H9 (cell line): ENCODE results near the gene RUNX1. TPM values are rescaled to one million over a fixed set of nuclear protein-coding genes. Genes with fewer than 3 reads are reported as not detected.

Source experiments
- DNase-seq: peaks from one replicate; pipeline ENCODE4 v3.0.0-alpha.2; 2017
- H2AFZ ChIP-seq: one replicate; pipeline ENCODE4 v1.6.1; 2013; ENCODE audit warnings: mild to moderate bottlenecking, low read length, control low read depth, moderate library complexity
- H2AK5ac ChIP-seq: 2 replicates; pipeline ENCODE4 v1.6.1; 2013; ENCODE audit warnings: low read length, control low read depth, mixed read lengths; ENCODE audit not compliant: insufficient read length
- H2BK120ac ChIP-seq: one replicate; pipeline ENCODE4 v1.6.1; 2013; ENCODE audit warnings: low read depth, mild to moderate bottlenecking, low read length, control low read depth, inconsistent platforms; ENCODE audit not compliant: poor library complexity, severe bottlenecking
- H2BK12ac ChIP-seq: 2 replicates; pipeline ENCODE4 v1.6.1; 2013; ENCODE audit warnings: low read length, control low read depth, mixed read lengths, low read depth; ENCODE audit not compliant: insufficient read length
- H2BK15ac ChIP-seq: 2 replicates; pipeline ENCODE4 v1.6.1; 2013; ENCODE audit warnings: low read depth, low read length, control low read depth
- H2BK20ac ChIP-seq: one replicate; pipeline ENCODE4 v1.6.1; 2013; ENCODE audit warnings: low read depth, mild to moderate bottlenecking, low read length, control low read depth, inconsistent platforms; ENCODE audit not compliant: poor library complexity, severe bottlenecking
- H2BK5ac ChIP-seq: 2 replicates; pipeline ENCODE4 v1.6.1; 2013; ENCODE audit warnings: low read length, control low read depth, mixed read lengths; ENCODE audit not compliant: insufficient read length
- H3K14ac ChIP-seq: 2 replicates; pipeline ENCODE4 v1.6.1; 2013; ENCODE audit warnings: low read length, control low read depth; ENCODE audit not compliant: insufficient read depth
- H3K18ac ChIP-seq: 2 replicates; pipeline ENCODE4 v1.6.1; 2013; ENCODE audit warnings: low read depth, mild to moderate bottlenecking, mixed read lengths, low read length, control low read depth; ENCODE audit not compliant: insufficient read length
- H3K23ac ChIP-seq: 2 replicates; pipeline ENCODE4 v1.6.1; 2013; ENCODE audit warnings: low read length, control low read depth, mixed read lengths, low read depth; ENCODE audit not compliant: insufficient read length
- H3K23me2 ChIP-seq: 2 replicates; pipeline ENCODE4 v1.6.1; 2013; ENCODE audit warnings: low read depth, mild to moderate bottlenecking, mixed read lengths, low read length, control low read depth; ENCODE audit not compliant: insufficient read length, poor library complexity, severe bottlenecking
- H3K27ac ChIP-seq: 2 replicates; pipeline ENCODE4 v1.5.1; 2013; ENCODE audit warnings: low read length, control low read depth, mixed read lengths, low read depth; ENCODE audit not compliant: insufficient read length
- H3K27me3 ChIP-seq: 2 replicates; pipeline ENCODE4 v1.6.1; 2013; ENCODE audit warnings: low read length, control low read depth, inconsistent platforms; ENCODE audit not compliant: insufficient read depth
- H3K4ac ChIP-seq: 2 replicates; pipeline ENCODE4 v1.6.1; 2013; ENCODE audit warnings: low read depth, mild to moderate bottlenecking, control low read depth, inconsistent platforms, low read length, moderate library complexity
- H3K4me1 ChIP-seq: 2 replicates; pipeline ENCODE4 v1.6.1; 2013; ENCODE audit warnings: low read length, control low read depth, inconsistent platforms; ENCODE audit not compliant: insufficient read depth
- H3K4me2 ChIP-seq: 2 replicates; pipeline ENCODE4 v1.6.1; 2013; ENCODE audit warnings: low read length, control low read depth, mixed read lengths; ENCODE audit not compliant: insufficient read length, insufficient read depth
- H3K56ac ChIP-seq: 2 replicates; pipeline ENCODE4 v1.6.1; 2013; ENCODE audit warnings: low read depth, mild to moderate bottlenecking, mixed read lengths, low read length, control low read depth; ENCODE audit not compliant: insufficient read length
- H3K79me1 ChIP-seq: 2 replicates; pipeline ENCODE4 v1.6.1; 2013; ENCODE audit warnings: low read depth, mild to moderate bottlenecking, moderate library complexity, low read length, control low read depth, inconsistent platforms; ENCODE audit not compliant: insufficient read depth, poor library complexity, severe bottlenecking
- H3K79me2 ChIP-seq: 2 replicates; pipeline ENCODE4 v1.6.1; 2013; ENCODE audit warnings: low read length, control low read depth, inconsistent platforms; ENCODE audit not compliant: insufficient read depth
- H3K9ac ChIP-seq: 2 replicates; pipeline ENCODE4 v1.6.1; 2013; ENCODE audit warnings: low read length, control low read depth, mixed read lengths; ENCODE audit not compliant: insufficient read length; ENCODE audit errors: extremely low read depth
- H3K9me3 ChIP-seq: one replicate; pipeline ENCODE4 v1.6.1; 2013; ENCODE audit warnings: low read depth, low read length, inconsistent platforms; ENCODE audit not compliant: control insufficient read depth
- H3T11ph ChIP-seq: one replicate; pipeline ENCODE4 v1.6.1; 2013; ENCODE audit warnings: mild to moderate bottlenecking, low read length, control low read depth, inconsistent platforms
- H4K20me1 ChIP-seq: one replicate; pipeline ENCODE4 v1.6.1; 2013; ENCODE audit not compliant: control insufficient read depth, insufficient read length, insufficient read depth
- H4K5ac ChIP-seq: 2 replicates; pipeline ENCODE4 v1.6.1; 2013; ENCODE audit warnings: low read depth, mild to moderate bottlenecking, mixed read lengths, low read length, control low read depth; ENCODE audit not compliant: insufficient read length
- H4K8ac ChIP-seq: replicated peaks from 2 replicates; pipeline ENCODE4 v1.6.1; 2013; ENCODE audit warnings: low read length, control low read depth, mixed read lengths, low read depth; ENCODE audit not compliant: insufficient read length
- H4K91ac ChIP-seq: 2 replicates; pipeline ENCODE4 v1.6.1; 2013; ENCODE audit warnings: low read depth, mild to moderate bottlenecking, moderate library complexity, mixed read lengths, low read length, control low read depth; ENCODE audit not compliant: insufficient read length
- H3K27ac Mint-ChIP-seq, 3 experiments: 2 replicates in 2 of 3; 3 replicates in 1 of 3; pipeline ENCODE4 v1.8.0; 2020 to 2021; ENCODE audit warnings: mixed read lengths in 3 of 3, mild to moderate bottlenecking in 1 of 3, moderate library complexity in 1 of 3
- H3K27me3 Mint-ChIP-seq: 2 replicates; pipeline ENCODE4 v1.8.0; 2021; ENCODE audit warnings: low read depth, mild to moderate bottlenecking, moderate library complexity, mixed read lengths
- H3K36me3 Mint-ChIP-seq, 3 experiments: 2 replicates in 2 of 3; 3 replicates in 1 of 3; pipeline ENCODE4 v1.8.0; 2020 to 2021; ENCODE audit warnings: low read depth in 3 of 3, mixed read lengths in 3 of 3; ENCODE audit not compliant: insufficient read depth in 1 of 3
- H3K4me1 Mint-ChIP-seq, 2 experiments: 2 replicates each; pipeline ENCODE4 v1.8.0; 2020; ENCODE audit warnings: mixed read lengths in 2 of 2
- H3K4me3 Mint-ChIP-seq, 2 experiments: 2 replicates in 1 of 2; 3 replicates in 1 of 2; pipeline ENCODE4 v1.8.0; 2020 to 2021; ENCODE audit warnings: mild to moderate bottlenecking in 2 of 2, mixed read lengths in 2 of 2, moderate library complexity in 1 of 2
- H3K9me3 Mint-ChIP-seq, 2 experiments: 2 replicates in 1 of 2; 3 replicates in 1 of 2; pipeline ENCODE4 v1.8.0; 2020; ENCODE audit warnings: mild to moderate bottlenecking in 2 of 2, mixed read lengths in 2 of 2, moderate library complexity in 1 of 2
- WGBS: extraction: QIAGEN DNeasy Blood & Tissue Kit; methylation state at CpG from one replicate; pipeline ENCODE4 v1.1.7; 2013; ENCODE audit warnings: missing lambda C conversion rate, low lambda C conversion rate, mixed read lengths; ENCODE audit not compliant: insufficient read length; ENCODE audit errors: extremely low coverage; 5-methylcytosine and 5-hydroxymethylcytosine counted together
- total RNA-seq: library from RNA; stranded (reverse); gene quantifications from 2 replicates; pipeline ENCODE4 v1.2.1, GENCODE V29; 2021
- TF ChIP-seq, protein P1 (sequence below): fragments of 200-600 bp; sonication (generic); conservative IDR thresholded peaks from 3 replicates; pipeline ENCODE4 v1.8.0; 2021; ENCODE audit warnings: antibody characterized with exemption, mild to moderate bottlenecking

The RUNX1 gene
- total RNA-seq, 1 experiment from 2014 or later: 0.72 TPM

GRCh38 chr21:35005077-35005476, 44.0 kb downstream of the RUNX1 start:
- Histone ChIP-seq H3K4ac (no peak overlapping the region), H4K8ac (no peak overlapping the region), H3K4me2 (no peak overlapping the region), H2AFZ (no peak overlapping the region), H4K20me1 (no peaks in the 10 kb centered on the region), H3T11ph (no peak overlapping the region), H4K5ac (no peak overlapping the region), H2BK20ac (no peak overlapping the region), H3K27ac (no peak overlapping the region), H3K23ac (no peak overlapping the region), H3K14ac (no peak overlapping the region), H3K27me3 (no peaks in the 10 kb centered on the region), H2BK15ac (no peak overlapping the region), H3K56ac (no peak overlapping the region), H3K18ac (no peak overlapping the region), H2BK5ac (no peak overlapping the region), H3K9ac (no peak overlapping the region), H2BK12ac (no peak overlapping the region), H4K91ac (no peak overlapping the region), H3K4me1 (no peaks in the 10 kb centered on the region), H2AK5ac (no peak overlapping the region), H3K9me3 (no peaks in the 10 kb centered on the region), H3K79me2 (no peaks in the 10 kb centered on the region; the same call in 1 of the 2 replicates), H2BK120ac (no peak overlapping the region), H3K79me1 (no peaks in the 10 kb centered on the region), H3K23me2 (no peaks in the 10 kb centered on the region)
- Mint-ChIP-seq H3K36me3 (no peaks in the 10 kb centered on the region), H3K27me3 (peaks cover 5% of the 10 kb centered on the region; the same call in 1 of the 2 replicates), H3K27ac (no peak overlapping the region), H3K9me3 (0 out of 5 replicates have a peak, but pooled peaks cover 0 to 2% of the 10 kb centered on the region in 2 experiments), H3K4me3 (no peak overlapping the region), H3K4me1 (no peaks in the 10 kb centered on the region)
- no CpG with 5 or more reads among the region's 2 CpGs for WGBS
- TF ChIP-seq, protein P1, sequence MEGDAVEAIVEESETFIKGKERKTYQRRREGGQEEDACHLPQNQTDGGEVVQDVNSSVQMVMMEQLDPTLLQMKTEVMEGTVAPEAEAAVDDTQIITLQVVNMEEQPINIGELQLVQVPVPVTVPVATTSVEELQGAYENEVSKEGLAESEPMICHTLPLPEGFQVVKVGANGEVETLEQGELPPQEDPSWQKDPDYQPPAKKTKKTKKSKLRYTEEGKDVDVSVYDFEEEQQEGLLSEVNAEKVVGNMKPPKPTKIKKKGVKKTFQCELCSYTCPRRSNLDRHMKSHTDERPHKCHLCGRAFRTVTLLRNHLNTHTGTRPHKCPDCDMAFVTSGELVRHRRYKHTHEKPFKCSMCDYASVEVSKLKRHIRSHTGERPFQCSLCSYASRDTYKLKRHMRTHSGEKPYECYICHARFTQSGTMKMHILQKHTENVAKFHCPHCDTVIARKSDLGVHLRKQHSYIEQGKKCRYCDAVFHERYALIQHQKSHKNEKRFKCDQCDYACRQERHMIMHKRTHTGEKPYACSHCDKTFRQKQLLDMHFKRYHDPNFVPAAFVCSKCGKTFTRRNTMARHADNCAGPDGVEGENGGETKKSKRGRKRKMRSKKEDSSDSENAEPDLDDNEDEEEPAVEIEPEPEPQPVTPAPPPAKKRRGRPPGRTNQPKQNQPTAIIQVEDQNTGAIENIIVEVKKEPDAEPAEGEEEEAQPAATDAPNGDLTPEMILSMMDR: no peak
- DNase-seq: no peak
